Lower lobe of right lung (tissue), 2 donors: ENCODE measurements around the gene KIAA0825. TPM values are rescaled to one million over a fixed set of nuclear protein-coding genes. Genes with fewer than 3 reads are reported as not detected.
A peak's percentile ranks its signal among the peaks of the same experiment; 100 is the strongest.

Source experiments
- ATAC-seq, 2 donors: fragments of 200-7000 bp; cut with Tn5 transposase; one replicate each; pipeline ENCODE4 v1.9.1; 2020 to 2022; ENCODE audit warnings: mild to moderate bottlenecking in 2 of 2, moderate library complexity in 2 of 2
- DNase-seq: peaks from one replicate; pipeline ENCODE4 v3.0.0-alpha.2; 2020
- H3K27ac ChIP-seq: fragments of 200-600 bp; one replicate; pipeline ENCODE4 v1.8.0; 2022
- H3K27me3 ChIP-seq: fragments of 200-600 bp; one replicate; pipeline ENCODE4 v1.8.0; 2022; ENCODE audit warnings: low read depth
- H3K36me3 ChIP-seq: fragments of 200-600 bp; one replicate; pipeline ENCODE4 v1.8.0; 2022; ENCODE audit warnings: mild to moderate bottlenecking
- H3K4me1 ChIP-seq: fragments of 200-600 bp; one replicate; pipeline ENCODE4 v1.8.0; 2022
- H3K4me3 ChIP-seq: fragments of 200-600 bp; one replicate; pipeline ENCODE4 v1.8.0; 2022; ENCODE audit warnings: mild to moderate bottlenecking
- H3K9me3 ChIP-seq: fragments of 200-600 bp; one replicate; pipeline ENCODE4 v1.8.0; 2022
- intact Hi-C: fragments of 100-400 bp; cut with DNase I; formaldehyde crosslinking; loops from one replicate; pipeline ENCODE4 v1.11.0; 2022
- total RNA-seq: library from RNA; stranded (reverse); fragmentation: NEBNext Ultra II Directional; extraction: Animal tissue kit (Norgen Biotek cat#: 25700); gene quantifications from one replicate; pipeline ENCODE4 v1.2.1, GENCODE V29; 2021
- TF ChIP-seq, protein P1 (sequence below): fragments of 200-600 bp; IDR thresholded peaks from one replicate; pipeline ENCODE4 v1.8.0; 2022; ENCODE audit warnings: antibody characterized with exemption, mild to moderate bottlenecking
- donor health status: DM: no; HTN: yes; CAD: no; lungs with severe emphysema.

Gene KIAA0825
- total RNA-seq, 1 donor from 2014 or later = 5.5 TPM

DNA sequence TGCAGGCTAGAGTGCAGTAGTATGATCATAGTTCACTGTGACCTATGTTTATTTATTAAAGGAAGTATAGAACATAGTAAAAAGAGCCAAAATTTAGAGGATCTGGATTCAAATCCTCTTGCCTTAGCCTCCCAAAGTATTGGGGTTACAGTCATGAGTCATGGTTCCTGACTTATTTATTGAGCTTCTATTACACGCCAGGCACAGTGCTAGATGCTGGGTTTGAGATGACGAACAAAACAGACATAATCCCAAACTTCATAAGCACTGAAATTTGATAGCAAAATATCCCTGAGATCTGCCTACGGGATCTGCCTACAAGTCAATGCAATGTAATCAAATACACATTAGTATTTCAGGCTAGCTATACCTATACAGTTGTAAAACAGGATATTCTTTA is 2.5 kb downstream of the KIAA0825 start:
- Histone ChIP-seq H3K4me3 (no peak overlapping the region), H3K36me3 (no peaks in the 10 kb centered on the region), H3K4me1 (peaks cover 26% of the 10 kb centered on the region), H3K27ac (no peak overlapping the region), H3K27me3 (no peaks in the 10 kb centered on the region), H3K9me3 (no peaks in the 10 kb centered on the region)
- TF ChIP-seq, protein P1, sequence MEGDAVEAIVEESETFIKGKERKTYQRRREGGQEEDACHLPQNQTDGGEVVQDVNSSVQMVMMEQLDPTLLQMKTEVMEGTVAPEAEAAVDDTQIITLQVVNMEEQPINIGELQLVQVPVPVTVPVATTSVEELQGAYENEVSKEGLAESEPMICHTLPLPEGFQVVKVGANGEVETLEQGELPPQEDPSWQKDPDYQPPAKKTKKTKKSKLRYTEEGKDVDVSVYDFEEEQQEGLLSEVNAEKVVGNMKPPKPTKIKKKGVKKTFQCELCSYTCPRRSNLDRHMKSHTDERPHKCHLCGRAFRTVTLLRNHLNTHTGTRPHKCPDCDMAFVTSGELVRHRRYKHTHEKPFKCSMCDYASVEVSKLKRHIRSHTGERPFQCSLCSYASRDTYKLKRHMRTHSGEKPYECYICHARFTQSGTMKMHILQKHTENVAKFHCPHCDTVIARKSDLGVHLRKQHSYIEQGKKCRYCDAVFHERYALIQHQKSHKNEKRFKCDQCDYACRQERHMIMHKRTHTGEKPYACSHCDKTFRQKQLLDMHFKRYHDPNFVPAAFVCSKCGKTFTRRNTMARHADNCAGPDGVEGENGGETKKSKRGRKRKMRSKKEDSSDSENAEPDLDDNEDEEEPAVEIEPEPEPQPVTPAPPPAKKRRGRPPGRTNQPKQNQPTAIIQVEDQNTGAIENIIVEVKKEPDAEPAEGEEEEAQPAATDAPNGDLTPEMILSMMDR = no peak
- intact Hi-C loops = no loop called here
- DNase-seq (no peak), ATAC-seq (no peak)

DNA sequence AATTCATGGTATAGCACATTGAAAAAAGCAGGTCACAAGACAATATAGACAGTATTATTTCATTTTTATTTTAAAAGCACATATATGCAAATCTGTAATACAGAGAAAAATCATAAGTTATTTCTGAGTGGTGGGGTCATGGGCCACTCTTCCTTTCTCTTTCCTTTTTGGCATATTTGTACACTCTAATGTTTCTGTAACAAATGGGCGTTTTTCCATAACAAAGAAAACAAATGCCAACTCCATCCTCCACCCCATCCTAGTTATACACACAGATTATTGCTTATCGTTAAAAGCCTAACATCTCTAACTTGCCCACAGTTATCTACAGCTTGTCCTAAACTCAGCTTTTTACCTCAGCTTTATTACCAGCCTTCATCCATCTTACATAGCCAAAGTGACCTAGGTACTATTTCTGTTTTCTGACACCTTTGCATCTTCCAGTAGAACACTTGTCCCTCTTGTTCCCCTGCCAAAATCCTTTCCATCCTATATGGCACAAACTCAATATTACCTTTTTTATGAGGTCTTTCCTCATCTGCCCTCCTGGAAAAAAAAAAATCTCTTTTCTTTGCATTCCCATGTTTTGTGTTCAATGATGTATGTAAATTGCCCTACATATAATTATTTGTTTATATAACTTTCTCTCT is 4.1 kb downstream of the KIAA0825 start:
- intact Hi-C loops = no loop called here
- no peaks in the 10 kb centered on the region for H3K36me3 ChIP-seq
- H3K4me3 ChIP-seq = no peak overlapping the region
- H3K27ac ChIP-seq = no peak overlapping the region
- no peaks in the 10 kb centered on the region for H3K27me3 ChIP-seq
- ATAC-seq = no peak
- no peaks in the 10 kb centered on the region for H3K9me3 ChIP-seq
- TF ChIP-seq, protein P1 = no peak
- no peak for DNase-seq
- peaks cover 18% of the 10 kb centered on the region for H3K4me1 ChIP-seq

DNA sequence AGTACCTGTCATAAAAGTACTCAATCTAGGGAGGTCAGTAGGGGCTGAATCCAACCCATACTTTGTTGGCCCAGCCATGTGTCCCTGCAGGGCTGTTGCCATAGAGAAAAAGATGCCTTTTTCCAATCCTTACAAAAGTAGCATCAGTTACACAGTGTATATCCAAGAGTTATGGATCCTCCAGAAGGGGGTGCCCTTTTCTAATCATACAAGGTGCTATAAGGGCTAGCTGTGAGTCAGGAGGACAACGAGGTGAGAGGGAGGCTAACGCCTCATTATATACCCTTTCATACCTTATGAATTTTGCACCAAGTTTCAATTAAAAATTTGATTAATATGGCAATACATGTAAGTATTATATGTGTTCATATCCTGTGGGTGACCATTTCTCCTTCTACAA is 4.8 kb downstream of the KIAA0825 start:
- intact Hi-C loops = no loop called here
- Histone ChIP-seq H3K9me3 (no peaks in the 10 kb centered on the region), H3K27me3 (no peaks in the 10 kb centered on the region), H3K27ac (no peak overlapping the region), H3K4me3 (no peak overlapping the region), H3K4me1 (peaks cover 16% of the 10 kb centered on the region), H3K36me3 (no peaks in the 10 kb centered on the region)
- DNase-seq = no peak
- TF ChIP-seq, protein P1 = no peak
- ATAC-seq = no peak

DNA sequence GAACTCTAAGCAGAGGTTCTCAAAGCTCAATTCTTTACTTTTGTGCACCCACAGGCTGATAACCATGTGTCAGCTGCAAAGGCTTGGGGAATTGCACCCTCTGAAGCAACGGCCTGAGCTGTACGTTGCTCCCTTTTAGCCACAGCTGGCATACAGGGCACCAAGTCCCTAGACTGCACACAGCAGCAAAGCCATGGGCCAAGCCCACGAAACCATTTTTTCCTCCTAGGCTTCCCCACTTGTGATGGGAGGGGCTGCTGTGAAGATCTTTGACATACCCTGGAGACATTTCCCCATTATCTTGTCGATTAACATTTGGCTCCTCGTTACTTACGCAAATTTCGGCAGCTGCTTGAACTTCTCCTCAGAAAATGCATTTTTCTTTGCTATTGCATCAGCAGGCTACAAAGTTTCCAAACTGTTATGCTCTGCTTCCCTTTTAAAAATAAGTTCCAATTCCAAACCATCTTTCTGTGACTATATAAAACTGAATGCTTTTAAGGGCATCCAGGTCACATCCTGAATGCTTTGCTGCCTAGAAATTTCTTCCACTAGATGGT is 23.0 kb downstream of the KIAA0825 start:
- Histone ChIP-seq H3K36me3 (no peaks in the 10 kb centered on the region), H3K9me3 (no peaks in the 10 kb centered on the region), H3K4me3 (no peak overlapping the region), H3K27ac (no peak overlapping the region), H3K4me1 (no peaks in the 10 kb centered on the region), H3K27me3 (no peaks in the 10 kb centered on the region)
- ATAC-seq (peak in 1 of 2 donors; percentile 45), DNase-seq (no peak)
- intact Hi-C loops = no loop called here
- TF ChIP-seq, protein P1 = no peak

DNA sequence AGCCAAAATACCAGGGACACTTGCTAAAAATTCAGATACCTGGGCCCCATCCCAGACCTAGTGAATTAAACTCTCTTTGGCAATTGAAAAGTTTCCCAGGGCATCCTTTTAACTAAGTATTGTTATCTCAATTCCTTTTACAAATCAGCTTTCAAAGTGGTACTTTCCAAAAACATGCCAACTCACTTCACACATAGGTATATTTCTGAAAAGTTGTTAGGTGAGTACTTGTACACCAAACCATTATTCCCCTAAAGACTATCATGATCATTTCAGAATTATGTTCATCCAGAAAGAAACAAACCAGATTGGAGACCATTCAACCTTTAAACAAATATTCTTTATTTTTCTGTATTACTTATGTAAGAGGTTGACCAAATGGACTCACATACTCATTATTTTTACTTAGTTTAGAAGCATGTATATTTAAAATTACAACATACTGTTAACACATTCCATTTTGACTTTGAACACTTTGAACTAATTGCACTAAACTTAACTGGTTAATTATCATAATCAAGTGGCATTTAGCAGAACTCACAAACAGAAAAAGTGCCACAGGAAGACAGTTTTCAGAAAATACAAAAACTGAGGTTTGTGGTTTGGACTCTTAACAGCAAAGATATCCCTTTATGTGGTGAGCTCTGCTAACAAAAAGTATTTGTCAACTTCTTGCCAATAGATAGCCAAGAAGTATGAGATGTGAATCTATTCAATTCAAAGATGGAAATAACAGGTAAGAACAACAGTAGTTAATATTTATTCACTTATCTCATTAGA is 40.7 kb downstream of the KIAA0825 start:
- intact Hi-C loops = no loop called here
- Histone ChIP-seq H3K4me1 (no peaks in the 10 kb centered on the region), H3K4me3 (no peak overlapping the region), H3K27ac (no peak overlapping the region), H3K9me3 (no peaks in the 10 kb centered on the region), H3K27me3 (no peaks in the 10 kb centered on the region), H3K36me3 (no peaks in the 10 kb centered on the region)
- no peak for DNase-seq
- TF ChIP-seq, protein P1 = no peak
- ATAC-seq = no peak
